Esophagus muscularis mucosa (tissue), 4 donors: Measurements from ENCODE around the gene ZBED1. TPM values are rescaled to one million over a fixed set of nuclear protein-coding genes. Genes with fewer than 3 reads are reported as not detected.

Experiments
- DNase-seq: peaks from one replicate; pipeline ENCODE4 v3.0.0-alpha.2; 2017; ENCODE audit errors: extremely low spot score
- H3K27ac ChIP-seq, 4 donors: fragments of 200-600 bp; sonication (generic); replicated peaks in 1 of 4; 1 replicate in 3 of 4; 2 replicates in 1 of 4; pipeline ENCODE4 v1.5.1; 2016 to 2019; ENCODE audit warnings: mild to moderate bottlenecking in 1 of 4
- H3K27me3 ChIP-seq, 4 donors: fragments of 200-600 bp; sonication (generic); one replicate each; pipeline versions ENCODE4 v1.5.1 to v1.6.0; 2016 to 2019
- H3K36me3 ChIP-seq, 4 donors: fragments of 200-600 bp; sonication (generic); one replicate each; pipeline ENCODE4 v1.5.1; 2016 to 2019
- H3K4me1 ChIP-seq, 4 donors: fragments of 200-600 bp; sonication (generic); one replicate each; pipeline ENCODE4 v1.5.1; 2016 to 2019
- H3K4me3 ChIP-seq, 4 donors: fragments of 200-600 bp; sonication (generic); 1 replicate in 2 of 4; 2 replicates in 2 of 4; pipeline ENCODE4 v1.5.1; 2016 to 2019; ENCODE audit warnings: mild to moderate bottlenecking in 4 of 4, moderate library complexity in 1 of 4
- H3K9me3 ChIP-seq, 4 donors: fragments of 200-600 bp; sonication (generic); 1 replicate in 3 of 4; 2 replicates in 1 of 4; pipeline ENCODE4 v1.5.1; 2016 to 2019
- CTCF ChIP-seq, 3 experiments: fragments of 200-600 bp in 2 of 3; fragments of 450-650 bp in 1 of 3; sonication (generic) in 2 of 3; IDR thresholded peaks; one replicate each; pipeline ENCODE4 v1.5.1; 2017 to 2019; ENCODE audit warnings: antibody characterized with exemption in 3 of 3, mild to moderate bottlenecking in 2 of 3, moderate library complexity in 1 of 3
- EP300 ChIP-seq: sonication (generic); formaldehyde crosslinking; IDR thresholded peaks from one replicate; pipeline ENCODE4 v1.6.1; 2017; ENCODE audit warnings: antibody characterized with exemption
- POLR2A ChIP-seq: fragments of 450-650 bp; IDR thresholded peaks from one replicate; pipeline ENCODE4 v1.6.1; 2017; ENCODE audit warnings: antibody characterized with exemption, moderate library complexity, mild to moderate bottlenecking, low read depth
- POLR2AphosphoS5 ChIP-seq, 2 donors: sonication (generic); formaldehyde crosslinking; IDR thresholded peaks; one replicate each; pipeline ENCODE4 v1.6.1; 2017; ENCODE audit warnings: antibody characterized with exemption in 2 of 2
- WGBS: methylation state at CpG from one replicate; pipeline ENCODE4 v1.1.5; 2018; 5-methylcytosine and 5-hydroxymethylcytosine counted together
- intact Hi-C: fragments of 100-400 bp; cut with DNase I; formaldehyde crosslinking; loops from one replicate; pipeline ENCODE4 v1.15.1; 2023
- total RNA-seq, 4 donors: library from RNA; depleted of rRNA; stranded (reverse); fragments of >200 nt; gene quantifications; one replicate each; pipeline versions ENCODE4 v1.1.0 to v1.2.1, GENCODE V29; 2016

ZBED1 gene
- total RNA-seq, 4 donors from 2014 or later: 32.8 to 44.8 (median 39.5) TPM

GRCh38 chrX:2452317-2452784, 48.4 kb downstream of the ZBED1 start:
- Histone ChIP-seq H3K27me3 (no peaks in the 10 kb centered on the region), H3K9me3 (no peaks in the 10 kb centered on the region), H3K4me3 (no peak overlapping the region), H3K4me1 (peaks cover 0 to 20% (median 17%) of the 10 kb centered on the region in 4 donors), H3K27ac (no peak overlapping the region), H3K36me3 (no peaks in the 10 kb centered on the region)
- intact Hi-C loops: no loop called here
- 96% methylated on average over 20 of the region's 22 CpGs for WGBS
- TF ChIP-seq CTCF (IDR thresholded peaks at IDR 0.05) (no peak), POLR2AphosphoS5 (IDR thresholded peaks at IDR 0.05) (no peak), POLR2A (no peak), EP300 (no peak)
- no peak for DNase-seq

GRCh38 chrX:2451501-2452316, 49.1 kb downstream of the ZBED1 start:
- no peak for TF ChIP-seq CTCF (IDR thresholded peaks at IDR 0.05)
- TF ChIP-seq POLR2AphosphoS5 (IDR thresholded peaks at IDR 0.05): no peak
- TF ChIP-seq EP300: no peak
- TF ChIP-seq POLR2A: no peak
- Histone ChIP-seq H3K9me3 (no peaks in the 10 kb centered on the region), H3K4me1 (peaks cover 0 to 20% (median 17%) of the 10 kb centered on the region in 4 donors), H3K4me3 (no peak overlapping the region), H3K27ac (no peak overlapping the region), H3K27me3 (no peaks in the 10 kb centered on the region), H3K36me3 (no peaks in the 10 kb centered on the region)
- WGBS: 67% methylated on average over 22 of the region's 25 CpGs
- intact Hi-C loops: no loop called here
- no peak for DNase-seq

- Histone ChIP-seq H3K4me1 (peaks cover 0 to 20% (median 17%) of the 10 kb centered on the region in 4 donors), H3K4me3 (no peak overlapping the region), H3K9me3 (no peaks in the 10 kb centered on the region), H3K27me3 (no peaks in the 10 kb centered on the region), H3K36me3 (no peaks in the 10 kb centered on the region), H3K27ac (no peak overlapping the region)
- WGBS: 70% methylated on average over 5 of the region's 5 CpGs
- DNase-seq: no peak
- TF ChIP-seq CTCF (IDR thresholded peaks at IDR 0.05): no peak
- TF ChIP-seq EP300: no peak
- TF ChIP-seq POLR2A: no peak
- TF ChIP-seq POLR2AphosphoS5 (IDR thresholded peaks at IDR 0.05): no peak
- intact Hi-C loops: no loop called here
These were observed 50.1 kb downstream of the ZBED1 start for GRCh38 chrX:2450681-2451080.

GRCh38 chrX:2449135-2449886, 51.5 kb downstream of the ZBED1 start:
- WGBS: 87% methylated on average over 13 of the region's 13 CpGs
- Histone ChIP-seq H3K9me3 (no peaks in the 10 kb centered on the region), H3K4me3 (no peak overlapping the region), H3K36me3 (no peaks in the 10 kb centered on the region), H3K4me1 (peaks cover 0 to 20% (median 17%) of the 10 kb centered on the region in 4 donors), H3K27ac (no peak overlapping the region), H3K27me3 (no peaks in the 10 kb centered on the region)
- DNase-seq: no peak
- TF ChIP-seq POLR2A: no peak
- no peak for TF ChIP-seq EP300
- TF ChIP-seq POLR2AphosphoS5 (IDR thresholded peaks at IDR 0.05): no peak
- no peak for TF ChIP-seq CTCF (IDR thresholded peaks at IDR 0.05)
- intact Hi-C loops: no loop called here
